ENCODE measurements around the gene SETBP1.

Gene SETBP1

GRCh38 chr18:44937960-44938719 is 257.5 kb downstream of the SETBP1 start:
- no peak for DNase-seq
- ATAC-seq = no peak

GRCh38 chr18:44938720-44939665 is 258.3 kb downstream of the SETBP1 start:
- no peak for ATAC-seq
- DNase-seq = no peak

GRCh38 chr18:44941516-44941915 is 260.8 kb downstream of the SETBP1 start:
- no peak for ATAC-seq
- DNase-seq = no peak

- ATAC-seq = no peak
These were observed 261.4 kb downstream of the SETBP1 start for GRCh38 chr18:44942073-44942472.

GRCh38 chr18:44943311-44943881 is 262.7 kb downstream of the SETBP1 start:
- no peak for DNase-seq
- ATAC-seq = no peak

More at GRCh38 chr18:44942073-44942472, 261.4 kb downstream of the SETBP1 start:
- no peak for DNase-seq

DNA sequence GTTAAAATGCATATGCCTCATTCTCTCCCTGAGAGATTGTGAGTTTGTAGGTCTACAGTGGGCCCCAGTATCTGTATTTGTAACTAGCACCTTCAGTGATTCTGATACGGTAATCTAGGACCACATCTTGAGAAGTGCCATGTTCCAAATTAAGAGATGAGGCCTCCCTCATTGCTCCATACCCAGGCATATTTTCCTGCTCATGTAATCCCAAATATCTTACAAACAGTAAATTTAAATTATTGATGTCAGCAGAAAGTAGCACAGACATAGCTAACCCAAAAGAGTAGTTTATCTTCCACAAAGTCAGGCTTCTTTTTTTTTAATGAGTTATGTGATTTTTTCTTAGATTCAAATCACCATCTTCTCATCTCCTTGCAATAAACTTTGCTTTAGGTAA is 263.8 kb downstream of the SETBP1 start:
- DNase-seq = no peak
- no peak for ATAC-seq

DNA sequence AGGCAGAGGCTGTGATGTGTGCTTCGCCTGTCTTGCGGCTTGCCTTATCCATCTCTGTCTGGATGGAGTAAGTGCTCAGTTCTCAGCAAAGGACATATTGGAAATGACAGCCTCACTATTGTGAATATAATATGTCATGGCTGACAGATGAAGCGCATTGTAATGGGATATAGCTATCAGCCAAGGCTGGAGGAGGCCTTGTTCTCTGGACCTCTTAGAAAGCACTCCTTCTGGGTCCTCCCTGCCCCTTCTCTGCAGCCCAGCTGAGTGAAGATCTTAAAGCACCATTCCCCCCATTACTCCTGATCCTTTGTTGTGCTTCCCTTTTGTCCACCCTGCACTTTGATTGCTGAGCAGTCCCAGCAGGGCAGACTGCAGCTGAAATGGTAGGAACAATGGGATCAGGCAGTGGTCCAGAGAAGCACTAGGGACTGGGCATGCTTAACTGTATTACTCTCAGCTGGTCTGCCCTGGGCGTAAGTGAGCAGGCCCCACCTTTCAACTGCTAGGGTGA is 265.3 kb downstream of the SETBP1 start:
- ATAC-seq = no peak
- DNase-seq = no peak

GRCh38 chr18:44946529-44947113 is 265.9 kb downstream of the SETBP1 start:
- no peak for DNase-seq
- no peak for ATAC-seq

DNA sequence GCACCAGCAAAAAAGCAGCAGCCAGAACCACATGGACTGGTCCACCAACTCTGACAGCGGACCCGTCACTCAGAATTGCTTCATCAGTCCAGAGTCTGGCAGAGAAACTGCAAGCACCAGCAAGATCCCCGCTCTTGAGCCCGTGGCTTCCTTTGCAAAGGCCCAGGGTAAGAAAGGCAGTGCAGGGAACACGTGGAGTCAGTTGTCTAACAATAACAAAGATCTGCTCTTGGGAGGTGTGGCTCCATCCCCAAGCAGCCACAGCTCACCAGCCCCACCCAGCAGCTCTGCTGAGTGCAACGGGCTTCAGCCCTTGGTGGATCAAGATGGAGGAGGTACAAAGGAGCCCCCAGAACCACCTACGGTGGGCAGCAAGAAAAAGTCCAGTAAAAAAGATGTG is 269.3 kb downstream of the SETBP1 start:
- ATAC-seq (no peak), DNase-seq (no peak)

DNA sequence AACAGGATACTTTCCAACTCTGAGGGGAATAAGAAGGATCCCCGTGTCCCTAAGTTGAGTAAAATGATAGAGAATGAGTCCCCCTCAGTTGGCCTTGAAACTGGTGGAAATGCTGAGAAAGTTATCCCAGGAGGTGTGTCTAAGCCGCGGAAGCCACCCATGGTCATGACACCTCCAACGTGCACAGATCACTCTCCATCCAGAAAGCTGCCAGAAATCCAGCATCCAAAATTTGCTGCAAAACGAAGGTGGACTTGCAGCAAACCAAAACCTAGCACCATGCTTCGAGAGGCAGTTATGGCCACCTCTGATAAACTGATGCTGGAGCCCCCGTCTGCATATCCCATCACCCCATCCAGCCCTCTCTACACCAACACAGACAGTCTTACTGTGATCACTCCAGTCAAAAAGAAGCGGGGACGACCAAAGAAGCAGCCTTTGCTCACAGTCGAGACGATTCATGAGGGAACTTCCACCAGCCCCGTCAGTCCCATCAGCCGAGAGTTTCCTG is 270.1 kb downstream of the SETBP1 start:
- DNase-seq = no peak
- ATAC-seq = no peak

GRCh38 chr18:44951748-44952147 is 271.1 kb downstream of the SETBP1 start:
- ATAC-seq (no peak), DNase-seq (no peak)

GRCh38 chr18:44954257-44954656 is 273.6 kb downstream of the SETBP1 start:
- no peak for DNase-seq
- no peak for ATAC-seq

- ATAC-seq = no peak
These were observed 275.1 kb downstream of the SETBP1 start for GRCh38 chr18:44955825-44956224.

DNA sequence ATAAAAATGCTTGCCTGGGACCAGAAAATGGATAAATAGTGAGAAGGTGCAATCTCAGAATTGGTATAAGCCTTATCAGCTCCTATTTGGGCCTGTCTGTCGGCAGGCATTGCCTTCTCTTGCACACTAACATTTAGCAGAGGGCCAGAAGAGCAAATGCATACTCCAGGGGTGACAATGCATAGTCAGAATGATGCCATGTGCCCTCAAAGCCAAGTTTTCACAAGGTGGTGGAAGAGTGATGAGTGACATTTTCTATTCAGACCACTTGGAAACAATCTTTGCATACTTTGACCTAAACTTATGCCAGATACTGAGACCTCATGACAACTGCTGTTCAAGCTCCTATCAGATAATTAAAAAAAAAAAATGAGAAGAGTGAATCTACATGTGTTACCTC is 276.3 kb downstream of the SETBP1 start:
- DNase-seq (no peak), ATAC-seq (no peak)

More at GRCh38 chr18:44955825-44956224, 275.1 kb downstream of the SETBP1 start:
- no peak for DNase-seq

- ATAC-seq = no peak
These were observed 276.8 kb downstream of the SETBP1 start for GRCh38 chr18:44957461-44957860.

GRCh38 chr18:44958040-44958439 is 277.4 kb downstream of the SETBP1 start:
- ATAC-seq (no peak), DNase-seq (no peak)

More at GRCh38 chr18:44957461-44957860, 276.8 kb downstream of the SETBP1 start:
- no peak for DNase-seq

GRCh38 chr18:44958455-44958854 is 277.8 kb downstream of the SETBP1 start:
- DNase-seq (no peak), ATAC-seq (no peak)

GRCh38 chr18:44959013-44959412 is 278.3 kb downstream of the SETBP1 start:
- ATAC-seq (no peak), DNase-seq (no peak)

DNA sequence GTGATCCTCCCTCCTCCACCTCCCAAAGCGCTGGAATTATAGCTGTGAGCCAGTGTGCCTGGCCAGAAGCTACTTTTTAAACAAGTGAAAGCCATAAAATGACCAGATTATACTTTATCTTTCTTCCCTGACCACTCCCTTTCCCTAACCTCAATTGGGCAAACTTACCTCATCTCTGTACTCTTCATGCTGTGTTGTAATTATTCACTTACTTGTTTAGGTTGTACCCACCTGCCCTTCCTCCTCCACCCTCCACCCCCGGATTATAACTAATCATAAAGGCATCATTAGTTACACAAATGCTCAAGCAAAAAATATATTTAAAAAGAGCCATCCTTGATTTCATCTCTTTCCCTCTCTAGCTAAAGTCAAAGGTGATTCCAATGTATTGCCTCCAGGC is 279.9 kb downstream of the SETBP1 start:
- ATAC-seq (no peak), DNase-seq (no peak)

- ATAC-seq = no peak
- no peak for DNase-seq
These were observed 280.8 kb downstream of the SETBP1 start for GRCh38 chr18:44961288-44961995.

- DNase-seq = no peak
- no peak for ATAC-seq
These were observed 286.9 kb downstream of the SETBP1 start for GRCh38 chr18:44967599-44967998.

All from stimulated activated naive CD8-positive, alpha-beta T cell treated with anti-CD3 and anti-CD28 coated beads, Interleukin-15, Interleukin-2, amounts not matched to agents 100 U/mL and 50 U/mL, for 24 hours (primary cell).